SKM-1 treated with dmso at 0.1 percent for 144 hours (cell line): ENCODE data around the gene TOLLIP.

Experiments used
- DNase-seq: peaks from one replicate; lab custom pipeline; 2025; ENCODE audit not compliant: unreplicated experiment; lab: John Stamatoyannopoulos, UW

The TOLLIP gene

DNA sequence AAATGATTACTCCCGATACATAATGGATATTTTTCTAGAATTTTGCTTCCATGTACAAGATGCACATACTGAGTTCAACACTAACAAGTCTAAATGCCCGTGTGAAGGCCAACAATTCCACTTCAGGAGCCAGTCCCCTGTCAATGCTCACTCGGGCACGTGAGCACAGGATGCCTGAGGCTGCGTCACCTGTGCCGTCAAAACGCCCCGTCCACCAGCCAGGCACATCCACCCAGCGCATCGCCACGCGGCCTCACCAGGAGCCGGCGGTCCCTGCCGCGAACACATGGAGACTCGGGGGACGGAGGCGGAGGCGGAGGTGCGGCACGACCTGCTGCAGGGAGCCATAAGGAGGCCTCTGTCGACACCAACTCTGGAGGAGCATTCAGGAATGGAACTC, 9.8 kb downstream of the TOLLIP start:
- no peak for DNase-seq

DNA sequence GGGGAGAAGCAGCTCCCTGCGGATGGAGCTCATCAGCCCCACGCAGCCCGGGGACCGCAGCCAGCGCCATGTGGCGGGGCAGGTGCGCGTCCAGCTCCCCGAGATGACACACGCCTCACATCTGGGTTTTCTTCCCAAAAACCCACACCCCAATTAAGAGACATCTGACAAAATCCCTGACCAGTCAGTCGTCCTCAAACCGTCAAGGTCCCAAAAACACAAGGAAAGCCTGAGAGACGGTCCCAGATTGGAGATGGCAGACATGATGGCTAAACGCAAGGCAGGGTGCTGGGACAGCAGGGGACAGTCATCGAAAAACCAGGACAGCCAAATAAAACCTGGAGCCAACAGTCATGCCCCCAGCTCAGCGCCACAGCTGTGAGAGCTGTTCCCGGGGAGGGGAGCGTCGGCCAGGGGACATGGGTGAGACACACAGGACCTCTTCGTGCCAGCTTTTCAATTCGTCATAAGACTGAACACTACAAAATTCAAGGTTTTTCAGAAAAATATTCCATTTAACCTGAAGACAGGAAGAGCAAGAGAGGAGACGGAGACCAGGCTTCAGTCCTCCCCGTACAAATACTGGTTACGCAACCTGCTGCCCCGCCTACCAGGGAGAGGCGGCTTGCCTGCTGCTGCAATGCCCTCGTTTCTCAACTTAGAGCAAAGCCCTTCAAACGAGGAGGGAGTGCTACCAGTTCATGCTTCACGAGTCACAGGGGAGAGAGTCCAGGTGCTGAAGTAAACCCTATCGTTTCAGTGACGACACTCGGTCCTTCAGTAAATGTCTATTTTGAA, 10.5 kb downstream of the TOLLIP start:
- DNase-seq = peak; percentile 92

DNA sequence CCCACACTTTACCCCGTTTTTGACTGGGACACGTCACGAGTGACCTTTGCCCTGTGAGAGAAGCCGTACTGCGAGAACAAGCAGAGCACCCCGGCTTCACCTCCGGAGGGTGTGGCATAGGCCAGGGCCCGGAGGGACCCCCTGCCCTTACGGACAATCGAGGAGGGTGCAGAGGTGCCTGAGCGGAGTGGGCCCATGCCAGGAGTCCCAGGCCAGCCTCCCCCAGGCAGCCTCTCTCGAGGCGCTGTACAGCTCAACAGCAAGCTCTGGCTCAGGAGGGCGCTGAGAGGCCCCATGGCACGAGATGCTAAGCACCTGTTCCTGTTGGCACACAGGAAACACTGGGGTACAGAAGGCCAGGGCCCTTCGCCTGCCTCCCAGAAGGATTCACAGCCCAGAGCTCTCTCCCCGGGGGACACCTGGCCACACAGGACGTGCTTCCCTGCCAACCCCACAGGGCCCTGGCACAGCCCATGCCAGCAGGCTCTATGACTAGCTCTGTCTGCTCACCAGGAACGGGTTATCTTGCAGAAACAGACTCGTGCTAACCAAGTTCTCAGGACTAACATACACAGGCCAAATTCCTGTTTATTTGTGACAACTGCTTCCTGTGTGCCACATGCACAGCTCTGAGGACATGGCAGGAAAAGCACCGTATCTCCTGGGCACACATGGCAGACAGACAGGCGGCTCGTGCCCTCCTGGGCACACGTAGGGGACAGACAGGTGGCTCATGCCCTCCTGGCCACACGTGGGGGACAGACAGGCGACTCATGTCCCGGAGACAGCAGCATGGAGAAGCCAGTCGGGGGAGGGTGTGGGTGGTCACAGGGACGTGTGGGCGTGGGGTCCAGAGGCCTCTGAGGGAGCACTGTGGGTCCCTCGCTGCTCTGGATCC, 11.6 kb downstream of the TOLLIP start:
- DNase-seq = no peak

DNA sequence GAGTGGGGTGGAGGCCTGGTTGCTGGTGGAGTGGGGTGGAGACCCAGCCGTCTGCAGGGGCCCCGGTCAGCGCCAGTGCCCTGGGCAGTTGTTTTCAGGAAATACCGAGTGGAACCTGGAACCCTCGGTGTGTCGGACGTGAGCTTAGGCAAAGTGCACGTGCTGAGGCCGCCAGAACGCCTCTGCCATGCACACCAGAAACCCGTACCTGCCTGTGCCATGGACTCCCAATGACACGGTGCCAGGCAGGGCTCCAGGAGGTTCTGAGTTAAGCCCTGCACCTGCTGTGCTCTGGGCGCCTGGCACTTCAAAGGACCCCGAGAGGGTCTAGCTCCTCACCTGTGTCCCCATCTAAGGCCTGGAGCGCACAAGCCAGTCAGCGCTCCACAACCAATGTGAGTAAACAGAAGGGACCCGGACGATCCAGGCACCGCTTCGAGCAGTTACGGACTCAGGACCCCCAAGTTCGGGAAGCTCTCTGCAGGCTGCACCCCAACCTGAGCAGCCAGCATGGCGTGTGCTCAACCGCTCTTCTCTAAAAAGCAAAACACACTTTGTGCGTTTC, 12.3 kb downstream of the TOLLIP start:
- no peak for DNase-seq

DNA sequence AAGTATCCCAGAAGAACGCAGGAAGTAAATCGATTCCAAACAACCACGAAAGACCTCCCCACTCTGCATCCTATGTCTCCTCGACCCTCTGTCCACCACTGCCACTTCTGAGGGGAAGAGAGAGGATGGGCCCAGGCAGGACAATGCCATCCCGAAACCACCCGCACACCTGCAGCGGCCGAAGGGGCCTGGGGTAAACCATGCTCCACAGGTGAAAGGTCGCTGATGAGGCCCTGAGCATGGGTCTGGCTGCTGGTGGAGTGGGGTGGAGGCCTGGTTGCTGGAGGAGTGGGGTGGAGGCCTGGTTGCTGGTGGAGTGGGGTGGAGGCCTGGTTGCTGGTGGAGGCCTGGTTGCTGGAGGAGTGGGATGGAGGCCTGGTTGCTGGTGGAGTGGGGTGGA, 13.1 kb downstream of the TOLLIP start:
- no peak for DNase-seq

DNA sequence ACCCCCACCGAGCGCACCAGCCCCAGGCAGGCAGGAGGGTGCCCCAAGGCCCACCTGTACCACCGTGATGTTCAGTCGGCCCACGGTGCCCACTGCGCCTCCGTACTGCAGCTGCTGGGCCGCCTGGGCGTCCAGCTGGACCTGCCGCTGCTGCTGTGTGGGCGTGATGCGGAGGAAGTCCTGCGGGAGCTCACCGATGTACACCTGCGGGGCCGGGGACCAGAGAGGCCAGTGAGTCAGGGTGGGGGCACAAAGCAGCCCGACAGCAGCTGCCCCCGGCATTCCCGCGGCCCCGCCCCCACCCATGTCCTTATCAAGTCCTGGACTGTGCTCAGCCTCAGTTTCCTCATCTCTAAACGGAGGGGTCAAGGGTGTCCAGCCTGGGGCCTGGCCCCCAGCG, 13.8 kb downstream of the TOLLIP start:
- no peak for DNase-seq

DNA sequence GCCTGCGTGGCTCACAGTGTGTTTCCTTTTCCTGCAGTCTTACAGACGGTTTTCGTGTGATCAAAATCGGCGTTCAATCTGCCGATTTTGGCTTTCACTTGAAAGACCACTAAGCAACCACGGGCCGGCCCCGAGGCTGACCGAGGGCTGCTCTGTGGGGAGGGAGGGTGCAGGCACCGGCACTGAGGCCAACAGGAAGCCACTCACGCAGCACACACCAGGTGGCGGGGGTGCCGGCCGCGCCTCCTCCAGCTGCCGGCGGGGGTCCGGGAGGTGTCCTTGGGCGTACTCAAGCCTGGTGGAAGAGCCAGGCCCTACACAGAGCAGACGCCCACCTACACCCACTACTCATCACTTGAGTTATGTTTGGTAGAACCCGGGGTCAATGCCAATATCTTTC, 14.3 kb downstream of the TOLLIP start:
- no peak for DNase-seq

DNA sequence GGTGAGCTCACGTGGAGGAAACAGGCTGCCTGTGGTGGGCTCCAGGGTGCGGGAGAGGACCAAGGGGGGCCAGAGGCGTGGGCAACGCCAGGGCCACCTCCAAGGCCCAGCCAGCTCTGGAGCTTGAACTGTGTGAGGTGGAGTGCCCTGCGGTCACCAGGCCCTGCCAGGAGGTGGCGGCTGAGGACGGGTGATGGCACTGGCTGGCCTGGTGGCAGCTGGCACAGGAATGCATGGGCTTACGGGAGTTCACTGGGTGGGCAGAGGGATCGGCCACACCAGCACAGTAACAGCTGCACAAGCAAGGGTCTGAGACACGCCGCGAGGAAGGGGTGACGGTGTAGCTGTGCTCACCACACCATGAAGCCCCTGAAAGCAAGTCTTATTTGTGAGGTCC, 15.8 kb downstream of the TOLLIP start:
- no peak for DNase-seq

DNA sequence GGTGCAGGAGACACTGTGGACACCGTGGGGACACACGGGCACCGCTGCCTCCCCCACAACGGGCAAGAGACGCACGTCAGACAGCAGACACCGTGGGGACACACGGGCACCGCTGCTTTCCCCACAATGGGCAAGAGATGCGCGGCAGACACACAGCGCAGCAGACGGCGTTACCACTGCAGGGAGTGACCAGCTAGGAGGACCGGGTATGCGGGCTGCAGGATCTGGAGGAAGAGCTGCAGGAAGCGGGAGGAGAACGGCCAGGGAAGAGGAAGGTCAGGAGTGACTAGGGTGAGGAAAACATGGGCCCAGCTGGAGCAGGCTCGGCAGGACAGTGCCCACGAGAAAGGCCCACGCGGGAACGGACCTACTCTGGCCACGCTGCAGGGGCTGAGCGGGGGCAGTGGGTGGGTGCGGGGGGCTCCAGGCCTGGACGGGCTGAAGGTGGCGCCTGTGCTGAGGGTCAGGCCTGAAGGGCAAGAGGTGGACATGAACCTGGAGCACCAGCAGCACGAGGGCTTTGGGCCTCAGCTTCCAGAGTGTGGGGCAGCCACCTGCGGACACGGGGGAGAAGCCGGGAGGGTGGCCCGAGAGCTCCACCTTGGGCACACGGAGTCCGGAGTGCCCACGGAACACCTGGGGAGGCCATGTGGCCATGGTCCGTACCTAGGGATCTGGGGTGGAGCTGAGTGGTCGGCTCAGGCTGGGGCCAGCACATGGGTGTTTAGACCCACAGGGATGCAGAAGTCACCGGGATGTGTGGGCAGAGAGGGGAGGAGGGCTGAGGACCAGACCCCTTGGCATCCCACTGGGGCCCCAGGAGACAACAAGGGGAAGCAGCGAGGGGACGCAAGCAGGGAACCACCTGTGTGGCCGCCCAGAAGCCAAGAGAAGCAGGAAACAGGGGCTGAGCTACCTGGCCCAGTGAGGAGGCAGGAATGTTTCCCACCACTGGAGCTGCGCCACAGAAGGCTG, 16.5 kb downstream of the TOLLIP start:
- no peak for DNase-seq

DNA sequence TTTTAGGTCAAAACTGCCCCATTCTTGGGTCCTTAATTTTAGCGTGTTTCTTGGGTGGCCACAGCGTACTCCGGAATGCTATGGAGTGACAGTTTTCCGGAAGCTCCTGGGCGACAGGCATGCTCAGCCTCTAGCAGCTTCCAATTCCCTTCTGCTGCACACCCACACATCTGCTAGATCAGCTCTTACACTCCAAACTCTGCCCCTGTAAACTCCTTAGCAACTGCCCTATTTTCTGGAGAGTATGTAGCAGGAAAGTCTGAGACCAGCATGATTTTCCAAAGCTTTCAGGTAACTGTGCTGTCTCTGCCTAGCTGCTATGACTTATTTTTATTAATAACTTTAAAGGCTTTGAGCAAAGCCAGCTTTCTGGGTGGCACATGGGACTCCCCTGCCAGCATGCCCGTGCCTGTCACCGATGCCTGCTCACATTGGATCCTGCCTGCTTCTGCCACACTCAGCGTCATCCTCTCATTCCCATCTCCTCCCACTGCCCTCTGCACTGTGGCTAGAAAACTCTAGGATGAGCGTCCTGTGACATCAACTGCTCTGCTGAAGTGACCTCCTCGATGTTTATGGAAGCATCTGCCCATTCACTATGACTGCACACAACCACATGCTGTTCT, 17.3 kb downstream of the TOLLIP start:
- DNase-seq = no peak

DNA sequence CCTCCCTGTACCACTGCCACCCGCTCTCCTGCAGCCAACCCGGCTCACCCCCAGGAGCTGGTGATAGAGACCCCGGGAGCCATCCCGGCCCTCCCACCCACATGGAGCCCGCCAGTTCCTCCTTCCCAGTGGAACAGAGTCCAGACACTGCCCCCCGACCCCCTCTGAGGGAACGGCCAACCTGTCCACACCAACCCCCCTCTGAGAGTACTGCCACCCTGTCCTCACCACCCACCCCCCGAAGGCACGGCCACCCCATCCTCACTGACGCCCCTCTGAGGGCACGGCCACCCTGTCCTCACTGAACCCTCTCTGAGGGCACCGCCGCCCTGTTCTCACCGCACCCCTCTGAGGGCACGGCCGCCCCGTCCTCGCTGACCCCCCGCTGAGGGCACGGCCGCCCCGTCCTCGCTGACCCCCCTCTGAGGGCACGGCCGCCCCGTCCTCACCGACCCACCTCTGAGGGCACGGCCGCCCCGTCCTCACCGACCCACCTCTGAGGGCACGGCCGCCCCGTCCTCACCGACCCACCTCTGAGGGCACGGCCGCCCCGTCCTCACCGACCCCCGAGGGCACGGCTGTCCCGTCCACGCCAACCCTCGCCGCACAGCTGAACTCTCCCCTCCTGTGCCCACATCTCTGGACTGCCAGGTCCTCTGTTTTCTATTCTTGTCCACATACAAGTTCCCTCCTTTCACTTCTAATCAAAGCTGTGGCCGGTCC, 18.0 kb downstream of the TOLLIP start:
- no peak for DNase-seq

DNA sequence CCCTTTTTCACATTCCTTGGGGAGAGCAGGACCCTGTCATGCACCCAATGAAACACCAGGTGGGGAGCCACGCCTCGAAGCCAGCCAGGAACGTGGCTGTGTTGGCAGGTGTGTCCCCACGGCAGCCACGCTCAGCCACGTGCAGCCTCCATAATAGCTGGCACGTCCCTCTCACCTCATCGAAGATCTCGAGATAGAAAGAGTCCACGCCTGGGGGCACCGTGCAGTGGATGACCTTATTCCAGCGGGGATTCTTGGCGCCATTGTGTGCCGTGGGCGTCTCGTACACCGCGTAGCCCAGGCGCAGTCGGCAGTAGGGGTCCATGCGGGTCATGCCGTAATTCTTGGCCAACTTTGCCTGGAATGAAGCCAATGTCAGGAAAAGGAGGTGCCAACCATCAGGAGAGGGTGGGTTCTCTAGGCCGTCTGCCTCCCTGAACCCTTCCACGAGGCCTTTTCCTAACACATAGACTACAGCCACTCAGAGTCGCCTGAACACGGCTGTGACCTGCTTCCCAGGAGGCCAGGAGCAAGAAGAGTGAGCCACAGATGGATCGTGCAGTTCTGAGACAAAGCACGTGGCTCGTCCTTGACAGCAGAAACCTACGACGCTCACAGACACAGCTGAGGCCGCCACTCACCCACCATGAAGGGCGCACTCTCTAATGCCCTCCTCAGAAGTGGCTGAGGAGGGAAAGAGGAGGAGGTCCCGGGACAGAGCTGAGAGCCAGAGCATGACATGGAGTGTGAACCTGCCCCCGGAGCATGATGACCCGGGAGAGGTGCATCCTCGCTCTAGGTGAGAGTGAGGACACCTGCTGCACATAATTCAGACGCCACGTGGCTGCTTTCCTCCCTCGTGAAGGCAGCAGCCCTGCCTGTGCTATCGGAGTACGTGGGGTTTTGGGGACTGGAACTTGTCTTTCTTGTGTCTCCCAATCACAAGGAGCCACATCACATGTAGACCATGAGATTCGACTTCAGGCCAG, 19.1 kb downstream of the TOLLIP start:
- DNase-seq = no peak

DNA sequence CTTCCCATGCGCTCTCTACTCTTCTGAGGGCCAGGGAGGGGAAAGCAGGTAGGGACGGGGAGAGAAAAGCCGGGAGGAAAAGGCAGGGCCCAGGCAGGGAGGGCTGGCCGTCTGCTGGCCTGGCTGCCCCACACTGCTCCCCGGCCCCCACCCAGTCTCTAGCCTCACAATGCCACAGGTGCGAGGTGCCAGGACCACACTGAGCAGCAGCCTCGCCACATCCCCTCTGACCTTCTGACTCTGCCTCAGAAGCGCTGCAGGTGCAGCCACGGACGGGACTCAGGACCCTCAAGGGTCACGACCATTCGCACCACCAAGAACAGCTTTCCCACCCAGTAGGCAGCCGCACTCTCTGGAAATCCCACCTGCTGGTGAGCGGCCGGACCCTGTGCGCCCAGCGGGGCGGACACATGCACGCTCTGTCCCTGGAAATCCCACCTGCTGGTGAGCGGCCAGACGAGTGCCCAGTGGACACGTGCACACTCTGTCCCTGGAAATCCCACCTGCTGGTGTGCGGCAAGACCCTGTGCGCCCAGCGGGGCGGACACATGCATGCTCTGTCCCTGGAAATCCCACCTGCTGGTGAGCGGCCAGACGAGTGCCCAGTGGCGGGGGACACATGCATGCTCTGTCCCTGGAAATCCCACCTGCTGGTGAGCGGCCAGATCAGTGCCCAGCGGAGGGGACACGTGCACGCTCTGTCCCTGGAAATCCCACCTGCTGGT, 20.1 kb downstream of the TOLLIP start:
- DNase-seq = no peak

DNA sequence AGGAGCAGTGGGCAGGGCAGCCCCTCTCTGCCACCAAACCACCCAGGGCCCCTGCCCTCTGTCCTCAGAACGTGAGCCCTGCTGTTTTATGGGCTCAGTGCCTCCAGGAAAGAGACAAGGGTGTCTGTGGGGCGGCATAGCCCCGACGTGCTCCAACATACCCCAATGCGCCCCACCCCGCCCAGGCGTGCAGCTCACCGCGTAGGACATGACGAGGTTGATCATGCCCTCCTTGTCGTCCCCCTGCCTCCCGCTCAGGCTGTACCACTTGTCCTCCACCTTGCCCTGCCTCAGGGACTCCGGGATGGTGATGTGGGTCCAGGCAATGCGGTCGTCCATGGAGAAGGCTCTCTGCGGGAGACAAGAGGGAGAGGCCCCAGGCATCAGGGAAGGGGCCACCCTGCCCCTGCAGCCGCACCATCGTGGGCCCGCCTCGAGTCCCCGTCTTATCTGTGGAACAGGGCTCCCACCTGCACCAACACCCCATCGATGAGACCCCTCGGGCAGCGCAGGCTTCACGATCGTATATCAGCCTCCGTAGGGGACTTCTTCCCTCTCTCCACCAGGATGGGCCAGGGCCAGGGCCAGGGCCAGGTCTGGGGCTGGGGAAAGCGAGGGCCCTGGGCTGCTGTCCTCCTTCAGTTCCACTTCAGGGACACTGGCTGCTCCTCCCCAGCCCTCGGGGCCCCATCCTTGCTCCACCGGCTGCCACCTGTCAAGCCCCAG, 20.8 kb downstream of the TOLLIP start:
- no peak for DNase-seq

DNA sequence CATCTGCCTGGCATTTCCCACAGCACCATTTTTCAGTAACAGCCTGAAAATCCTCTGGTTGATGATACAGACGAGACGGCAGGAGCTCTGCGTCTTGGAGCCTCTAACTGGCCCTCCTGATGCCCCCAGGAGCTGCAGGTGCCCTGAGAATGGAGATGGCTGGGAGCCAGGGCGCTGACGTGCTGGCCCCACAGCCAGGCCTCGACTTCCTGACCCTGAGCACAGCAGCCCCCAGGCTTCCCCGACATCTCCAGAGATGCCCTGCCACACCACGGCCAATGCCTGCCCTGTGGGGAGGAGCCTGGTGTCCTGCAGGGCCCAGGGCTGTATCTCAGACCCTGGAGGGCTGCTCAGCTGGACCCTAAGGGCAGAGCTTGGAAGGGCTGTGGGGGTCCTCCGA, 21.5 kb downstream of the TOLLIP start:
- no peak for DNase-seq

DNA sequence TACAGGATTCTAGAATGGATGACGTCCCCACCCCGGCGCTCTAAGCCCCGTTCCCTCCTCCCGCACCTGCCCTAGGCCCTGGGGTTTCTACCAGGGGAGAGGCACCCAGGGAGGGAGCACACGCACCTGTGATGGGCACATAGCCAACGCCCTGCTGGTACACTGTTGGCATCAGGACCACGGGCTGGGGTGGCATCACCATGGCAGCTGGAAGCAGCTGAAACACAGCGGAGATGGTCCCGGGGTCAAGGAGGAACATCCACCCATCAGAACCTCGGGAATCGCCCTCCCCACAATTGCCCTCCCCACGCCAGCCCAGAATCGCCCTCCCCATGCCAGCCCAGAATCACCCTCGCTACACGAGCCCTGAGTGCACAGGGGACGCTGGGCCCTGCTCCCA, 23.6 kb downstream of the TOLLIP start:
- no peak for DNase-seq

DNA sequence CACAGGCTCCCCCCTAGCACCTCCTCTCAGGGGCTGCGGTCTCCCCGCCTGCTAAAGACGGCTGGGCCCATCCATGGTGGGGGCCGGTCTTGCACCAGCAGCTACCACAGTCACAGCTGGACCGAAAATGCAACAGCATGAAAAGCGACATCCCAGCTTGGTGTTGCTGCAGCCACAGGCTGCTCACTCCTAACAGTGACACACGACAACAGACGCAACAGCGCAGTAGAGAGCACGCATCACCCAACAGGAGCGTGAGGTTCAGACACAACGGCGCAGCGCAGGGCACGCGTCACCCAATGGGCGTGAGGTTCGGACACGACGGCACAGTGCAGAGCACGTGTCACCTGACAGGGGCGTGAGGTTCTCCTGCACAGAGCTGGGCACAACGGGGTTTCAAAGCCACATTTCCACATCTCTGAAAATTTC, 24.1 kb downstream of the TOLLIP start:
- no peak for DNase-seq
